Stimulated activated CD4-positive, alpha-beta T cell treated with anti-CD3 and anti-CD28 coated beads, Interleukin-2, amount 100 ng/mL, for 4 hours (primary cell): ENCODE data around the gene PRND.
"Not testable (repeated sequence)": the region's sequence is repeated elsewhere in the genome, so short reads cannot be mapped to it uniquely, and the experiment has no call there.

Experiments used
- DNase-seq: peaks from one replicate; pipeline ENCODE4 v3.0.0-alpha.2; 2020; ENCODE audit warnings: low read depth

Gene PRND, protein sequence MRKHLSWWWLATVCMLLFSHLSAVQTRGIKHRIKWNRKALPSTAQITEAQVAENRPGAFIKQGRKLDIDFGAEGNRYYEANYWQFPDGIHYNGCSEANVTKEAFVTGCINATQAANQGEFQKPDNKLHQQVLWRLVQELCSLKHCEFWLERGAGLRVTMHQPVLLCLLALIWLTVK

DNA sequence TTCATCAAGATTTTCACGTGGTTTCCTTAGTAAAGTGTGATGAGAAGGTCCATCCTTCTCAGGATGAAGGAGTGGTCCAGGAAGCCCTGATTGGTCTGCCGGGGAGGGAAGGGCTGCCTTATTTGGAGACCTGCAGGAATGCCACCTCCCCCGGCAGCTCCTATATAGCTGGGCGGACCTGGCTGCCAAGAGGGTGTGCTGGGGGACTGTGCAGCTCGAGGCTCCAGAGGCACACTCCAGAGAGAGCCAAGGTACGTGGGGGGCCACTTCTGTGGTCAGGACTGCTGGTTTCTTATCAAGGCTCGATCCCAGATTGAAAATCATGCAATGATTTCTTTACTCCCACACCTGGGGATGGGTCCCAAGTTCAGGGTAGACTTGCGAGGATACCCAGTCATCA, at the start of gene PRND:
TSS of gene PRND (plus strand) at position 191 of the 400 bp plus-strand sequence. CDS start 2,643 bp downstream, outside the sequence.
- DNase-seq = no peak

GRCh38 chr20:4672948-4673347, 48.8 kb upstream of the PRND start:
- DNase-seq = no peak

GRCh38 chr20:4673371-4674001, 48.2 kb upstream of the PRND start:
- no peak for DNase-seq

- DNase-seq = no peak
Measured at GRCh38 chr20:4674672-4675071, 47.0 kb upstream of the PRND start.

DNA sequence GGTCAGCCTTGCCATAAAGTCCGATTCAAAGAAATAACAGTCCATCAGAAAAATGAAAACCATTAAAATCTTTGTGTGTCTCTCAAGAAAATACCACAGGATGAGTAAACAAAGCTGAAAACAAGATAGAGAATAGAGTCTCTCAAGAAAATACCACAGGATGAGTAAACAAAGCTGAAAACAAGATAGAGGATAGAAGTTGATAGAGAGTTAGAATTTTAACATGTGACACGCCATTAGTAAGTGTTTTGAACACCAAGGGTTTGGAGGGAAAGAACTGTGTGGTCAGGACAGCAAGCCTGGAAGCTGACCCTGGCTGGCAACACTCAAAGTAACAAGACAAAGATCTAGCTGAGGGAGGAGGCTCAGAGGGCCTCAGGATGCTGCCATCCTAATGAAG, 43.9 kb upstream of the PRND start:
- DNase-seq = no peak

DNA sequence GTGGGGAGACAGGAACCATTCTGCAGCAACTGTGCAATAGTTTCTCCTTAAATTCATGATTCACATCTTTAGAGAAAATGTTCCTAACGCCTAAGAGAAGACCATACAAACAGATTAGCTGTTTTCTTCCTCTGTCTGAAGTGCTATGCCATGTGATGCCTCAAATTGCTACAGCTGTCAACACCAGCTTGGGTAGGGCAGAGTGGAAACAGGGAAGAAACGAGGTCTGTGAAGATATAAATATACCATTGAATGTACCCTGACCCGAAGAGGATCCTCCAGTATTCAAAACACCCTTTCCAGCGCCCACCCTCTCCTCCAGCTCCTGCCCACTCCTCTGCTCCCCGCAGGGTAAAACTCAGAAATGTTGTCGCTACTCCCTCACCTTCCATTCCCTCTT, 40.3 kb upstream of the PRND start:
- DNase-seq = no peak

- DNase-seq = no peak
Measured at GRCh38 chr20:4681991-4682401, 39.7 kb upstream of the PRND start.

- no peak for DNase-seq
Measured at GRCh38 chr20:4682682-4683081, 39.0 kb upstream of the PRND start.

DNA sequence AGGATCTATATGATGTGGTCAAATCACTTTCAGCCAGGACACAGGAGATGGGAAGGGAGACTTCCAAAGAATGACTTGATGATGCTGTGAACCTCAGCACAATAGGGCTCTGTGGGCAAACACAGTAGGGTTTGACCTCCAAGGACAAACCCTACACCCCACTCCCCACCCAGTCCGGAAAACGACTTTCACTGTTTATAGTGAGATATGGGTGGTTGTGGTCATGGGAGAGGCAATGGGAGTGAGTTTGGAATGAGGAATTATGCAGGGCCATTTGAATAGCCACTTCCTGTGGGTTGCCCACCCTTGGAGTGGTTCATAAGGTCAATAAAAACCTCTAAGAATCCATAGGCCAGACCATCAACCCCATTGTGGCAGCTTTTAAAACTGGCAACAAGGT, 38.4 kb upstream of the PRND start:
- no peak for DNase-seq

- DNase-seq = no peak
Measured at GRCh38 chr20:4684837-4685413, 36.8 kb upstream of the PRND start.

- DNase-seq = no peak
Measured at GRCh38 chr20:4685923-4686221, 35.8 kb upstream of the PRND start.

DNA sequence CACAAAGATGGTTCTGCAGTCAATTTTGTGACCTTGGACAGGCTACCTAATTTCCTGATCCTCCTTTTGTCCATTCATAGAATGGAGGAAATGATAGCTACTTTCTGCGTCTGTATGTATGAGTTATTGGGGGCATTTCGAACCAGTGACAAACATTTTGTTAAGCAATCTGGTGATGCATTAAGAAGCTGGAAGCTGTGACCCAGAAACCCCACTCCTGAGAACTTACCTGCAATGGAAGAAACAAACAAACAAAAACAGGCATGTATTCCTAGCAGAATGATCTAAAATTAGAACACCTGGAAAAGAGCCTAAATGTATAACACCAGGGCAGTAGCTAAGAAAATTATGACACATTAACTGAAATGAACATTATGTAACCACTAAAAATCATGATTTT, 33.4 kb upstream of the PRND start:
- DNase-seq = no peak

GRCh38 chr20:4689220-4689619, 32.5 kb upstream of the PRND start:
- no peak for DNase-seq

DNA sequence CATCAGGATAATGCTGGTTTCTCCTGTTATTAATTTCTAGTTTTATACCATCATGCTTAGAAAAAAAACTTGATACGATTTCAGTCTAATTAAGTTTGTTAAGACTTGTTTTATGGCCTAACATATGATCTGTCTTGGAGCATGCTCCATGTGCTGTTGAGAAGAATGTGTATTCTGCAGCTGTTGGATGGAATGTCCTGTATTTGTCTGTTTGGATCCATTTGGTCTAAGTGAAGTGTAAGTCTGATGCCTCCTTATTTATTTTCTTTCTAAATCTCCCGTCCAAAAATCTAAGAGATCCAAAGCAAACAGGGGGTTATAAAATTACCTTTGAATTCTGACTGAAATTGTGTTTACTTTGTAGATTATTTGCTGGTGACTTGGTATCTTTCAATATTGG, 30.0 kb upstream of the PRND start:
- DNase-seq = no peak

- DNase-seq = no peak
Measured at GRCh38 chr20:4694076-4694475, 27.6 kb upstream of the PRND start.

GRCh38 chr20:4697189-4697830, 24.4 kb upstream of the PRND start:
- no peak for DNase-seq

GRCh38 chr20:4697831-4698221, 23.9 kb upstream of the PRND start:
- no peak for DNase-seq

GRCh38 chr20:4699216-4699615, 22.5 kb upstream of the PRND start:
- no peak for DNase-seq

- DNase-seq = no peak
Measured at GRCh38 chr20:4699957-4700356, 21.8 kb upstream of the PRND start.

DNA sequence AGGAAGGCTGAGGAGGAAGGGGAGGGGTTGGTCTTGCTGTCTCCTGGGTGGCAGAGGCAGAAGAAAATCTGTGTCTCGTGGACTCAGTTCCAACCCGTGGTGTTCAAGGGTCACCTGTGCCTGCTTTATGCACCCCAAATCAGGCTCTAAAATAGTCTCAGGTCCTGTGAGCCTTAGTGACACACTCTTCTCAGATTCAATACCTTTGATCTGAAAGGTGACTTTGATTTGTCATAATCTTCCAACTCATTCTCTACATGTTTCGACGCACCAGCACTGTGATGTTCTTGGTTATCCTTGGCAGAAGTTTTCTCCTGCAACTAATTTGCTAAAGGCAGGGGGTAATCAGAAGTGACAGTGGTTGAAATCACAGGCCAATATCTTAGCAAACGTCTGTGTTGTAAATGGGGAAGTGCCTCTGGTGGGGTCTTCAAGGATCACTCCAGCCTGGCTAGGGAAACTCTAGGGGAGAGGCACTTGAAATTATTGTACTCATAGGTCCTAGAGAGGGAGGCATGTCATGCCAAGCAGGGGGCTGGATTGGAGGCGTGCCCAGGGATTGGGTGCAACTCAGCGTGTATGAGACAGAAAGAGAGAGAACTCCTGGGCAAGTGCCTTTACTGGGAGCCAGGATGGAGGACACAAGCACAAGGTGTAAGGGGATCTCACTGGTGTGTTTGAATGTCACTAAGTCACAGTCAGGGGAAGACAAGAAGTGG, 19.0 kb upstream of the PRND start:
- DNase-seq = no peak

DNA sequence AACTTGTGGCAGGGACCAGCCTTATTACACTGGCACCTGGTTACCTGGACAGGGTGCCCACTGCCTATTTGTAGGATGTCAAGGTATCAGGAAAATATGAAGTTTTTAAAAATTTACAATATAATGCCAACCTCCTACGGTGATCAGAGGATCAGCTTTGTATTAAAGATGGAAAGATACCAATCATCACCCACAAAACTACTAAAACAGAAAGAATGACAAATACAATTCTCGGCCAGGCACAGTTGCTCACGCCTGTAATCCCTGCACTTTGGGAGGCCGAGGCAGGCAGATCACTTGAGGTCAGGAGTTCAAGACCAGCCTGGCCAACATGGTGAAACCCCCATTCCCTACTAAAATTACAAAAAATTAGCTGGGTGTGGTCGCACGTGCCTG, 18.4 kb upstream of the PRND start:
- DNase-seq = no peak

DNA sequence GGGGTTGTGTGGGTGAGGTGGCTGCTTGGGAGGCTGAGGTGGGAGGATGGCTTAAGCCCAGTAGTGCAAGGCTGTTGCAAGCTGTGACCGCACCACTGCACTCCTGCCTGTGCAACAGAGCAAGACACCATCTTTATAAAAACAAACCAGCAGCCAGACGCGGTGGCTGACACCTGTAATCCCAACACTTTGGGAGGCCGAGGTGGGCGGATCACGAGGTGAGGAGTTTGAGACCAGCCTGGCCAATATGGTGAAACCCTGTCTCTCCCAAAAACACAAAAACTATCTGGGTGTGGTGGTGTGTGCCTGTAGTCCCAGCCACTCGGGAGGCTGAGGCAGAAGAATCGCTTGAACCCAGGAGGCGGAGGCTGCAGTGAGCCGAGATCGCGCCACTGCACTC, 14.8 kb upstream of the PRND start:
- DNase-seq = not testable (repeated sequence)

DNA sequence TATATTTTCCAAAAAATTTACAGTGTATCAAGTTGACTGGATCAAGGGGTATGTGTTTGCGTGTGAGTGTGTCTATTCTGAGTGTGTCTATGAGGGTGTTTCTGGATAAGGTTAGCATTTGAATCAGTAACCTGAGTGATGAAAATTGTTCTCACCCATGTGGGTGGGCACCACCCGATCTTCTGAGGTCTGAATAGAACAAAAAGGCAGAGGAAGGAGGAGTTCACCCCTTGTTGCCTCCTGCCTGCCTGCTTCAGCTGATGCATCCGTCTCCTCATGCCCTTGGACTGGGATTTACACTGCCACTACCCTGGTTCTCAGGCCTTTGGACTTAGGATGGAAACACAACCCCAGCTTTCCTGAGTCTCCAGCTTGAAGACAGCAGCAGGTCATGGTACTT, 13.7 kb upstream of the PRND start:
- DNase-seq = no peak
